Astrocyte of the cerebellum (primary cell): ENCODE results near the gene CNN1.

Experiments used
- DNase-seq: peaks from one replicate; pipeline ENCODE4 v3.0.0-alpha.2; 2011; ENCODE audit warnings: low read depth
- H3K4me3 ChIP-seq: 2 replicates; pipeline ENCODE4 v1.5.1; 2011; ENCODE audit warnings: mild to moderate bottlenecking, low read depth, low read length, moderate library complexity
- in situ Hi-C: cut with HindIII; loops from 2 replicates; pipeline ENCODE4 v1.10.0; 2017; ENCODE audit warnings: low sequenced_read_pairs
- TF ChIP-seq, protein P1 (sequence below): IDR thresholded peaks from 2 replicates; pipeline ENCODE4 v1.5.1; 2012; ENCODE audit warnings: low read length, low read depth, moderate library complexity, mild to moderate bottlenecking; ENCODE audit errors: missing control alignments

CNN1 gene

DNA sequence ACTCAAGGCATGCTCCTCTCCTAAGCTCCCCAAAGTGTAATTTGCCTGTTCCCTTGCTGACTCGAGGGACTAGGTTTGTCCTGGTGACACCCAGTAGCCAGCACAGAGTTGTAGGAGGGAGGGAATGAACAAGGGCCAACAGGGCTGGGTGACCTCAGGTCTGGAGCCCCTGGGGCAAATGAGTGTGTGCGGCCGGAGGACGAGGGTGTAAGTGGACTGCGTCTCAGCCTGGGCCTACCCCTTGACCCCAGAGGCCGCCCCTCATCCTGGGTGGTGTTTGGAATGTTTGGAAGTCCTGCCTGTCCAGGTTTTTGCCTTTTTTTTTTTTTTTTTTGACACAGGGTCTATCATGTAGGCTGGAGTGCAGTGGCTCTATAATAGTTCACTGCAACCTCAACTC is 31.7 kb upstream of the CNN1 start:
- in situ Hi-C loops = no loop called here
- H3K4me3 ChIP-seq = no peak overlapping the region
- DNase-seq = no peak
- TF ChIP-seq, protein P1, sequence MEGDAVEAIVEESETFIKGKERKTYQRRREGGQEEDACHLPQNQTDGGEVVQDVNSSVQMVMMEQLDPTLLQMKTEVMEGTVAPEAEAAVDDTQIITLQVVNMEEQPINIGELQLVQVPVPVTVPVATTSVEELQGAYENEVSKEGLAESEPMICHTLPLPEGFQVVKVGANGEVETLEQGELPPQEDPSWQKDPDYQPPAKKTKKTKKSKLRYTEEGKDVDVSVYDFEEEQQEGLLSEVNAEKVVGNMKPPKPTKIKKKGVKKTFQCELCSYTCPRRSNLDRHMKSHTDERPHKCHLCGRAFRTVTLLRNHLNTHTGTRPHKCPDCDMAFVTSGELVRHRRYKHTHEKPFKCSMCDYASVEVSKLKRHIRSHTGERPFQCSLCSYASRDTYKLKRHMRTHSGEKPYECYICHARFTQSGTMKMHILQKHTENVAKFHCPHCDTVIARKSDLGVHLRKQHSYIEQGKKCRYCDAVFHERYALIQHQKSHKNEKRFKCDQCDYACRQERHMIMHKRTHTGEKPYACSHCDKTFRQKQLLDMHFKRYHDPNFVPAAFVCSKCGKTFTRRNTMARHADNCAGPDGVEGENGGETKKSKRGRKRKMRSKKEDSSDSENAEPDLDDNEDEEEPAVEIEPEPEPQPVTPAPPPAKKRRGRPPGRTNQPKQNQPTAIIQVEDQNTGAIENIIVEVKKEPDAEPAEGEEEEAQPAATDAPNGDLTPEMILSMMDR = no peak

DNA sequence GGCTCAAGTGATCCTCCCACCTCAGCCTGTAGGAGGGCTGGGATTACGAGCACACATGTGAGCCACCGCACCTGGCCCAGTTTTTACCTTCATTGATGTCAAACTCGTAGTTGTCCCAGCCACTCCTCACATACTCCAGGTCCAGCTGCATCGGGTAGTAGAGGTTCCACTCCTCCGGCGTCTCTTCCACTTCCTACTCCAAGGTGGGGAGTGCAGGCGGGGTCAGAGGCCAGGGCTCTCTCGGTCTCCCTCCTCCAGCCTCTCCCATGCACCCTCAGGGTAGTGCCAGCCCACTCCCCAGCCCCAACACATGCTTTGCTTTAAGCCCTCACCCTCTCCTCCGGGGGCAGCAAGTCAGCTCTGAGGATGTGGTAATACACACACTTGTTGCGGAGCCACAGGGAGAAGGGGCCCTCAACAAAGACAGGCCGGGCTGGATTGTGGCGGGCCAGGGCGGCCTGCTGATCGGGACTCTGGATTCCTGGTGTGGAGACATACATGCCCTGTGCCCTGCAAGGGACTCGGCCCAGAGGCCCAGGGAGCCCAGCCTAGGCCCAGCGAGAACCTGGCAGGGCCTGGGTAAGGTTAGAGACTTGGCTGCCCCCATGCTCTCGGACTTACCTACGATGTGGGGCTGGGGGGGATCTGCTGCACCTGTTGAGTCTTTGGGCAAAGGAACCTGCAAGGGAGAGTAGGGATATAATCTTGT is 31.1 kb upstream of the CNN1 start:
- TF ChIP-seq, protein P1 = no peak
- no peak overlapping the region for H3K4me3 ChIP-seq
- in situ Hi-C loops = no loop called here
- no peak for DNase-seq

DNA sequence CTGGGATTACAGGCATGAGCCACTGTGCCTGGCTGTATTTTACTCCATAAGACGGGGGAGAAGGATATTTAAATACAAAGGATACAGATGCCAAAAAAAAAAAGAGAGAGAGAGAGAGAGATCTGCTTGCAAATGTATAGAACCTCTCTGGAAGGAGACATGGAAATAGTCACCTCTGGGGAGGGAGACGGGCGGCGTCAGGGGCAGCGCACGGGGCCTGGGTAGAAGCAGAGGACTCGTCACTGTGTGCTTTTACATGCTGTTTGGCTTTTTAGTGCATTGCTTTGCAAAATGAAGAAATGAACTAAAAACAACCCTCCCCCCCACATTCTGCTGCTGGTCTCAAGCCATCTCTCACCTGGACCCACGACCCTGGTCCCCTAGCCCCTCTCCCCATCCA is 28.2 kb upstream of the CNN1 start:
- no peak overlapping the region for H3K4me3 ChIP-seq
- no peak for DNase-seq
- TF ChIP-seq, protein P1 = no peak
- in situ Hi-C loops = no loop called here

DNA sequence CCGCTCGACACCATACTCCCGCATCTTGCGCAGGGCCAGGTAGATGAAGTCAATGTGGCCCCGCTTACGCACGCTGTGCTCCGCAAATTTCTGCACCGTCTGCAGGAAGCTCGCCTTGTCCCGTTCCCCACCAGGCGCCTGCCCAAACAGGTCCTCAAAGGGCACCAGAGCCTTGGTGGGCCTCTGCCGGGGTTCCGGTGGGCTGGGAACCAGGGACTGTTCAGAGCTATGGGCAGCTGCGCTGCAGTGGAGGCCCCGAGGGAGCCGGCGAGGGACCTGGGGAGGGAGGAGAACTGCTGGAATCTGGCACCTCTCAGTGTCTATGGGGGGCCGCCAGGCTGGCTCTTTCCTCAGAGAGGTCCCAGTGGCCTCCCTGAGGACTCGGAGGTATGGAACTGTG is 24.7 kb upstream of the CNN1 start:
- in situ Hi-C loops = no loop called here
- TF ChIP-seq, protein P1 = no peak
- H3K4me3 ChIP-seq = no peak overlapping the region
- no peak for DNase-seq

DNA sequence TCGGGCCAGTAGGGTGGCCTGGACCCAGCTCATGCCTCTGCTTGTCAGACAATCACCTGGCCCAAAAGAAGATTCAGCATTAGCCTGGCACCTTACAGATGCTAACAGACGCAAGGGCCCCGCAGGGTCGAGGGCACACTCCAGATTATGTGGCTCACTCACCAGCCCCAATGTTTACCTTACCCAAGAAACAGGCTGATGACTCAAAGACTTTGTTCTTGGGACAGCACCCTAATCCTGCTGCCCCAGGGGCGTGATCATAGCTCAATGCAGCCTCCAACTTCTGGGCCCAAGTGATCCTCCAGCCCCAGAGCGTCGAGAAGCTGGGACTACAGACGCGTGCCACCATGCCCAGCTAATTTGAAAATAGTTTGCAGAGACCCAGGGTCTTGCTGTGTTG is 19.5 kb upstream of the CNN1 start:
- in situ Hi-C loops = no loop called here
- TF ChIP-seq, protein P1 = no peak
- DNase-seq = no peak
- no peak overlapping the region for H3K4me3 ChIP-seq

DNA sequence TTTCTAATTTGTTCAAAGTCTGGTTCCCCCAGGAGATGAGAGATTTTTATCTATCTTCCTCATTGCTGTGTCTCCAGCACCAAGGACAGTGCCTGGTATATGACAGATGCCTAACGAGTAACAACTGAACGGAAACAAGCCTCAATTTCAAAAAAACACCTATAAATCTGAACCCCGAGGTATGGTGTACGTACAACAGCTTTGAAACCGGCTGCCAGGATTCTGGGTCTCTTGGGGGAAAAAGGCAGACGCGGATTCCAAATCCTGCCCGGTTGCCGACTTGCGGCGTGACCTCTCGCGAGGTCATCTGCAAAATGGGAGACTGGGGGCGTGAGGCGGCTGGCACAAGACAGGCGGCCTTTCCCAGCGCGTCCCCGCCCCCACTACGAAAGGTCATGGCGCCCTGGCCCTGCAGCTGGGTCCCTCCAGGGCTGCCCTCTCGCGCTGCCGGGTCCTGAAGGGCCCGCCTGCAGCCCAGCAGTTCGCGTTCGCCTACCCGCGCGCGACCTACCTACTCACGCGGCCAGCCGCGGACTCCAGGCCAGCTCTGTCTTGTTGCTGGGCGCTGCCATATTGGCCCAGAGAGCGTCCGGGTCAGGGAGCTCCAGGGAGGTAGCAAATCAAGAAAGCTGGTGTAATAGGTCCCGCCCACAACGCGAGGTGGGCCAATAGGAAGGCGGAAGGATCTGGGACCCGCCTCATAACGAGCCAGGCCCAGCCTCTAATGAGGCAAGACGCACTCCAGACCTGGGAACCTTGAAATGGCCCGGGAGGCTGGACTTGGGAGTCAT is 9.9 kb upstream of the CNN1 start, which contains the start of gene ECSIT:
TSS of gene ECSIT (minus strand) at position 584 of the 791 bp plus-strand sequence. CDS start 9,964 bp downstream, outside the sequence.
- TF ChIP-seq, protein P1 = no peak
- peak; percentile 96 for DNase-seq
- in situ Hi-C loops = no loop called here
- H3K4me3 ChIP-seq = peak within 1 kb of the TSS; percentile 82
